Activated naive CD8-positive, alpha-beta T cell treated with anti-CD3 and anti-CD28 coated beads for 36 hours (primary cell): ENCODE measurements around the gene LETM1. TPM values are rescaled to one million over a fixed set of nuclear protein-coding genes. Genes with fewer than 3 reads are reported as not detected.

Source experiments
- DNase-seq: peaks from one replicate; pipeline ENCODE4 v3.0.0; 2021
- H3K27ac Mint-ChIP-seq: one replicate; pipeline ENCODE4 v1.8.0; 2022; ENCODE audit warnings: mild to moderate bottlenecking, moderate library complexity, mixed read lengths
- H3K27me3 Mint-ChIP-seq: one replicate; pipeline ENCODE4 v1.8.0; 2022; ENCODE audit warnings: mild to moderate bottlenecking, mixed read lengths
- H3K36me3 Mint-ChIP-seq: one replicate; pipeline ENCODE4 v1.8.0; 2021; ENCODE audit warnings: mild to moderate bottlenecking, mixed read lengths
- H3K4me1 Mint-ChIP-seq: one replicate; pipeline ENCODE4 v1.8.0; 2021; ENCODE audit warnings: mixed read lengths
- H3K4me3 Mint-ChIP-seq: one replicate; pipeline ENCODE4 v1.8.0; 2022; ENCODE audit warnings: mild to moderate bottlenecking, moderate library complexity, mixed read lengths
- H3K9me3 Mint-ChIP-seq: one replicate; pipeline ENCODE4 v1.8.0; 2022; ENCODE audit warnings: mixed read lengths
- total RNA-seq, 2 experiments: library from RNA; stranded (reverse); gene quantifications; one replicate each; pipeline ENCODE4 v1.2.3, GENCODE V29; 2021

The LETM1 gene
- total RNA-seq, 2 experiments from 2014 or later, result 76.6 to 77.3 TPM

- no peak for DNase-seq
- Mint-ChIP-seq H3K4me1 (no peaks in the 10 kb centered on the region), H3K9me3 (no peaks in the 10 kb centered on the region), H3K27me3 (no peaks in the 10 kb centered on the region), H3K4me3 (no peak overlapping the region), H3K36me3 (no peaks in the 10 kb centered on the region), H3K27ac (no peak overlapping the region)
Observed at GRCh38 chr4:1783015-1783414, 72.9 kb downstream of the LETM1 start.

- no peaks in the 10 kb centered on the region for H3K4me1 Mint-ChIP-seq
- H3K27me3 Mint-ChIP-seq, result no peaks in the 10 kb centered on the region
- no peak overlapping the region for H3K27ac Mint-ChIP-seq
- H3K36me3 Mint-ChIP-seq, result no peaks in the 10 kb centered on the region
- DNase-seq, result no peak
- H3K9me3 Mint-ChIP-seq, result no peaks in the 10 kb centered on the region
- no peak overlapping the region for H3K4me3 Mint-ChIP-seq
Observed at GRCh38 chr4:1780435-1780834, 75.5 kb downstream of the LETM1 start.

GRCh38 chr4:1779588-1780382 lies 76.2 kb downstream of the LETM1 start:
- H3K36me3 Mint-ChIP-seq, result no peaks in the 10 kb centered on the region
- no peaks in the 10 kb centered on the region for H3K4me1 Mint-ChIP-seq
- no peak for DNase-seq
- H3K9me3 Mint-ChIP-seq, result no peaks in the 10 kb centered on the region
- no peaks in the 10 kb centered on the region for H3K27me3 Mint-ChIP-seq
- no peak overlapping the region for H3K4me3 Mint-ChIP-seq
- H3K27ac Mint-ChIP-seq, result no peak overlapping the region

DNA sequence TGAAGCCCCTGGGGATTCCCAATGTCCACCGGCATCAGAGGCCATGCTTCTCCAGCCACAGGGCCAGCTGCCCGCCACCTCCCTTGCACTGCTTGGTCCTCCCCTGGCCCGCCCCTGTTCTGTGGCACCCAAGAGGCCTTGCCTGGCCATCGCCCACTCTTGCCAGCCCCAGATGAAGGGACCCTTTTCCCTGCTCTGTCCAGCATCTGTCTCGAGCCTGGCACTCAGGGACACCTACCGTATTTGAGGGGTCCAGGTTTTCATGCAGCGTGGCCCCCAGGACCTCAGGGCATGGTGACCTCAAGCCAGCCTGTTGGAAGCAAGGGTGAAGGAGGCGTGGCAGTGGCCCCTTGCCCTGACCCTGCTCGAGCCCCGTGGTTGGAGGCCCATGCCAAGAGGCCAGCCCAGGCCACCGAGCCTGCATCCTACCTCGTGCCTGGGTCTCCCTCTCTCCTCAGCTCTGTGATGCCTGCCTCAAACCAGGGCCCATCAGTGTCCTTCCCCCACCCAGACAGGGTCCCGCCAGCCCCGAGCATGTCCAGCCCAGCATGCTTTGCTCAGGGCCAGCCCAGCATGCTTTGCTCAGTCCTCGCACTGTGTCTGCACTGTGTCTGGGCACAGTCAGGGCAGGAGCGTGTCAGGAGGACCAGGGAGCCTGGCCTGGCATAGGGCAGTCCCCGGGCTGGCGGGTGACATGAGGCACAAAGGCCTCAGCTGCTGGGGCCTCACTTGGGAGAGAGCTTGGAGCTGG lies 77.1 kb downstream of the LETM1 start:
- Mint-ChIP-seq H3K36me3 (no peaks in the 10 kb centered on the region), H3K27me3 (no peaks in the 10 kb centered on the region), H3K4me1 (no peaks in the 10 kb centered on the region), H3K27ac (no peak overlapping the region), H3K4me3 (no peak overlapping the region), H3K9me3 (no peaks in the 10 kb centered on the region)
- DNase-seq, result no peak

DNA sequence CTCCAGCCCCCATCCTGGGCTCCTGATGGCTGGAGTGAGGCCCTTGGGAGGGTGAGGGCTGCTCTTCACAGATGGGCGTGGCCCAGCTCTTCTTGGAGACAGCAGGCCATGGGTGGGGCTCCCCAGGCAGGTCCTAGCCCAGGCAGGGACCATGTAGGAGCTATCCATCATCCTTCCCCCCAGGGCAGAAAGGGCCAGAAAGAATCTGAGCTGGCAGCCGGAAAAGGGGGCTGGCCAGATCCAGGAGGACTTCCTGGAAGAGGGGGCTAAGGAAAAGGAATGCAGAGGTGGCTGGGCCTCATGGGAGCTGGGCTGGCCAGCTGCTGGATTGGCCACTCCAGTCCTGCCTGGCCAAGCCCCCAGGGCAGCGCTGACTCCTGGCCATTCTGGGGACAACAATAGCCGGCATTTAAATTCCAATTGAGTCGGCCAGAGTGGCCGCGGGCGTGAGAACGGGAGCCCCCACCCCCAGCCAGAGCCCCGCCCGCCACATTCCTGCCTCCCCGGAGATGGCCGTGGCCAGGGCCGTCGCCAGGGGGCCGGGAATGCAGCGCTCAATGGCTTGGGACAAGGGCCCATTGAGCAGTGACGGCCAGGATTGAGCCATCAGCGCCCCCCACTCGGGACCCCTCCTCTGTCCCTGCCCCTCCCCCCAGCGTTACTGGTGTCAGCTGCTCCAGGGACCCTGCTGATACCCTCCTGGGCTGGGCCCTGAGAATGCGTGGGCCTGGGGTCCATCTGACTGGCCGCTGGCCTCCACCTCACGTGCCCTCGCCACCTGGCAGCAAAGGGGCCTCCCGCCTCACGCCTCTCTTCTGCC lies 77.9 kb downstream of the LETM1 start:
- H3K27me3 Mint-ChIP-seq, result no peaks in the 10 kb centered on the region
- no peak overlapping the region for H3K4me3 Mint-ChIP-seq
- H3K27ac Mint-ChIP-seq, result no peak overlapping the region
- no peak for DNase-seq
- H3K4me1 Mint-ChIP-seq, result no peaks in the 10 kb centered on the region
- H3K9me3 Mint-ChIP-seq, result no peaks in the 10 kb centered on the region
- H3K36me3 Mint-ChIP-seq, result no peaks in the 10 kb centered on the region

- Mint-ChIP-seq H3K27ac (no peak overlapping the region), H3K36me3 (no peaks in the 10 kb centered on the region), H3K9me3 (no peaks in the 10 kb centered on the region)
Observed at GRCh38 chr4:1776521-1777161, 79.3 kb downstream of the LETM1 start.

DNA sequence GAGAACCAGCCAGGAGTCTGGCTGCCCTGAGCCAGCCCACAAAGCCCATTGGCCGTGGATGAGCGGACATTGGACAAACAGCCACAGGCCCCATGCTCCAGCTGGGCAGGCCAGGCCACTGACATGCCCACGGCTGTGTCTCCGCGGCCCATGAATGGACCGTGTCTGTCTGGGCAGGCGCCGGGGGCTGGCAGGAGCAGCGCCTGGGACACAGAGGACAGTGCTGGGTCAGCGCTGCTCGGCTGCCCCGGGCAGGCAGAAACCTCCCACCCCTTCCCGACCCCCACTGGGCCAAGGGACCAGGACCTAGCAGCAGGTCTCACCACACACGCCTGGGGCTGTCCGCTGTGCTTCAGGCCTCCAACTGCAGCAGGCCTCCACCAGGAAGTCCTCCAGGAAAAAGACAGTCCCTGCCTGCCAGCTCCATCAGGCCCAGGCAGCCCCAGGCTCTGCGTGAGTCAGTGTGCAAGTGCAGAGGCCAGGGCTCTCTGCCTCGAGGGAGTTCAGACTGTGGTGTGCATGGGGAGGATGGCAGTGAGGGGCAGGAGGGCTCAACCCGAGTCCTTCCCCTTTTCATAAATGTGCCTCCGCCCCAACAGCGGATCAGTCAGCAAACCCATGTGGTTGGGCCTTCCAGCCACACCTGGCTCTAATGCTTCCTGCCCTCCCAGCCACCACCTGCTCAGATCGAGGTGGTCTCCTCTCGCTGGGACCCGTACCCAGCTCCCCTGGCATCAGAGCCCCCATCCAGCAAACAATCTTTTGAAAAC lies 80.0 kb downstream of the LETM1 start:
- Mint-ChIP-seq H3K27ac (no peak overlapping the region), H3K9me3 (no peaks in the 10 kb centered on the region), H3K4me3 (no peak overlapping the region), H3K36me3 (no peaks in the 10 kb centered on the region), H3K27me3 (no peaks in the 10 kb centered on the region), H3K4me1 (peaks cover 2% of the 10 kb centered on the region)
- DNase-seq, result no peak

More at GRCh38 chr4:1776521-1777161, 79.3 kb downstream of the LETM1 start:
- Mint-ChIP-seq H3K27me3 (no peaks in the 10 kb centered on the region), H3K4me3 (no peak overlapping the region), H3K4me1 (peaks cover 2% of the 10 kb centered on the region)
- no peak for DNase-seq

- Mint-ChIP-seq H3K9me3 (no peaks in the 10 kb centered on the region), H3K27ac (no peak overlapping the region), H3K4me1 (peaks cover 2% of the 10 kb centered on the region), H3K36me3 (no peaks in the 10 kb centered on the region), H3K4me3 (no peak overlapping the region), H3K27me3 (no peaks in the 10 kb centered on the region)
- no peak for DNase-seq
Observed at GRCh38 chr4:1773754-1774153, 82.2 kb downstream of the LETM1 start.

DNA sequence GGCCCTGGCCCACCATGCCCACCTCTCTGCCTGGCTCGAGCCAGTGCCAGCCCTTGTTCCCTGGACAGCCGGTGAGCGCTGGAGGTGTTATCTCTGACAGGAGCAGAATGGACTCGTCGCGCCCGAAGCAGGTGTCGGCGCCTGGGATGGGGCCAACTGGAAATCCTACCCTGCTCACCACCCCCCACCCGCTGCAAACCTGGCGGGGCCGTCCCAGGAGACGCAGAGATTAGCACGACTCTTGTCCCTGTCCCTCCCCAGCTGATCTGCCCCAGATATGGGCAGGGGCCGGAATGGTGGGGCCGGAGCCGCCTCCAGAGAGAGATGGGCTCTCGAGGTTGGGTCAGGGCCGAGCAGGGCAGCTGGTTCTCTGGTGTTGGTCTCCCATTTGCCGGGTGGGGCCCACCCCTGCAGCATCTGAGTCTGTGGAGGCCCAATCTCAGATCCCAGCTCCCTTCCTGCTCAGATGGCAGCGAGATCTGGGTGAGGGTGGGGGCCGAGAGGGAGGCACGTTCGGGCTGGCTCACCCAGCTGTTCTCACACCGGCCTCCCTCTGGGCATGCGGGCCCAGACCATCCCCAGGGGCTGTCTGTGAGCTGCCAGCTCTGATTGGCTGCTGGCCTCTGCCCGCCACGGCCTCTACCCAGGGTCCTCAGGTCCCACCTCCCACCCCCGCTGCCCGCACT lies 83.0 kb downstream of the LETM1 start:
- Mint-ChIP-seq H3K27me3 (peaks cover 7% of the 10 kb centered on the region), H3K36me3 (no peaks in the 10 kb centered on the region), H3K27ac (no peak overlapping the region), H3K9me3 (no peaks in the 10 kb centered on the region), H3K4me1 (peaks cover 2% of the 10 kb centered on the region), H3K4me3 (no peak overlapping the region)
- no peak for DNase-seq

- DNase-seq, result peak; percentile 38
- no peak overlapping the region for H3K4me3 Mint-ChIP-seq
- no peaks in the 10 kb centered on the region for H3K9me3 Mint-ChIP-seq
Observed at GRCh38 chr4:1771555-1772305, 84.2 kb downstream of the LETM1 start.

DNA sequence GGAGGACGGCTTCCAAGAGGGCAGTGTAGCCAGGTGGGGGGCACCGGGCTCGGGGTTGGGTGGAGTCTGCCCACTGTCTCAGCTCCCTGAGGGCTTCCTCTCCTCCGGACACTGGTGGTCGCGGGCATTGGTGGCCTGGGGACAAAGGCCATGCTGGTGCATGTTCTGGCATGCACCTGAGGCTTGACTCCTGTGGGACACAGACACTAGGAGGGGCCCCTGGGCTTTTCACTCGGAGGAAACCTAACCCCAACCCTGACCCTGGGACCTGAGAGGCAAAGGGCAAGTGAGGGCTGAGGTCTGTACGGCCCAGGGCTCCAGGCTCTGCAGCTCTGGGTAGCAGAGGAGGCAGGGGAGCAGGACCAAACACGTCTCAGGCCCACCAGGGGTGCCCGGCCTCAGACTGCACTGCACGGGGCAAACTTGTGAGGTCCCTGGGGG lies 85.1 kb downstream of the LETM1 start:
- Mint-ChIP-seq H3K27ac (no peak overlapping the region), H3K4me1 (peaks cover 2% of the 10 kb centered on the region), H3K4me3 (no peak overlapping the region), H3K9me3 (no peaks in the 10 kb centered on the region), H3K36me3 (no peaks in the 10 kb centered on the region), H3K27me3 (peaks cover 10% of the 10 kb centered on the region)
- DNase-seq, result no peak

More at GRCh38 chr4:1771555-1772305, 84.2 kb downstream of the LETM1 start:
- H3K36me3 Mint-ChIP-seq, result no peaks in the 10 kb centered on the region
- peaks cover 10% of the 10 kb centered on the region for H3K27me3 Mint-ChIP-seq
- no peak overlapping the region for H3K27ac Mint-ChIP-seq
- H3K4me1 Mint-ChIP-seq, result peaks cover 2% of the 10 kb centered on the region

GRCh38 chr4:1770245-1770644 lies 85.7 kb downstream of the LETM1 start:
- Mint-ChIP-seq H3K9me3 (no peaks in the 10 kb centered on the region), H3K4me3 (no peak overlapping the region), H3K27ac (no peak overlapping the region), H3K4me1 (peaks cover 2% of the 10 kb centered on the region), H3K27me3 (peaks cover 15% of the 10 kb centered on the region), H3K36me3 (no peaks in the 10 kb centered on the region)
- no peak for DNase-seq

- H3K27ac Mint-ChIP-seq, result no peak overlapping the region
- DNase-seq, result no peak
- H3K9me3 Mint-ChIP-seq, result no peaks in the 10 kb centered on the region
- H3K4me3 Mint-ChIP-seq, result no peak overlapping the region
- H3K4me1 Mint-ChIP-seq, result peaks cover 2% of the 10 kb centered on the region
- peaks cover 20% of the 10 kb centered on the region for H3K27me3 Mint-ChIP-seq
- no peaks in the 10 kb centered on the region for H3K36me3 Mint-ChIP-seq
Observed at GRCh38 chr4:1769692-1770091, 86.3 kb downstream of the LETM1 start.
